ENCODE results near the gene RACK1. TPM values are rescaled to one million over a fixed set of nuclear protein-coding genes. Genes with fewer than 3 reads are reported as not detected.
A peak's percentile ranks its signal among the peaks of the same experiment; 100 is the strongest.

The RACK1 gene
- polyA plus RNA-seq, 1 donor: 3,562 TPM

- DNase-seq: no peak
Measured at GRCh38 chr5:181194489-181195248, 49.0 kb downstream of the RACK1 start.

GRCh38 chr5:181193656-181194055, 50.0 kb downstream of the RACK1 start:
- no peak for DNase-seq

GRCh38 chr5:181192337-181193046, 51.2 kb downstream of the RACK1 start:
- no peak for DNase-seq

DNA sequence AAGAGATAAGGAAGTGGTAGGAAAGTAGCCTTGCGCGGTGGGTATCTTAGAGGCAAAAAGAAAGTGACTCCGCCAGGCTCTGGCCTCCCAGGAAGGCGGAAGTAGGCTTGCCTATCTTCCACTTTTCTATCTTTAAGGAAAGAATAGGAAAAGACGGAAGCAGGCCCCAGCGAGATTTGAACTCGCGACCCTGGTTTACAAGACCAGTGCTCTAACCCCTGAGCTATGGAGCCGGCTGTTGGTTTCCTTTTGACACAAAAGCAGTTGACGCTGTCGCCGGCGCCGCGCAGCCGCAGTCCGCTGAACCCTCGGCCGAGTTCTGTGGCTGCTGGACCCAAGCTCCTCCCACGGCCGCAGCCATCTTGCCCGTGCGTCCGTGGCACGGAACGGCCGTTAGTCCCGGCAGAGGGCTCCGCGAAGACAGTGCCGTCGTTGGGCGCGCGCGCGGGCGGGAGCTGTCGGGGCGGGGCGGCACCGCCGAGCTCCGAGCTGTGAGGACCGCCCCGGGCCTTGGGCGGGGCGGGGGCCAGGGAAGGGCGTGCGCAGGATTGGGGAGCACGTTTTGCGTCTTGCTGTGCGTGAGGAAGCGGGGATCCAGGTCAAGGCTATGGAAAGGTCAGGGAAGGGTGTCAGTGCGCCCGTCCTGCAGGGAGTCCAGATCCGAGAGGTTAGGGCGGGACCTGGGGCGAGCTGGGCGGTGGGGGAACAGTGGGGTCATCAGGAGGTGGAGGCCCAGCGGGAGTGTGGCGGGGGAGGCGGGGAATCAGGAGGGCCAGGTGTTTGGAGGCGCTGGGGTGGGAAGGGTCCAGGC, 52.0 kb downstream of the RACK1 start:
- DNase-seq: peak; percentile 97

- peak; percentile 60 for DNase-seq
Measured at GRCh38 chr5:181190711-181191525, 52.8 kb downstream of the RACK1 start.

DNA sequence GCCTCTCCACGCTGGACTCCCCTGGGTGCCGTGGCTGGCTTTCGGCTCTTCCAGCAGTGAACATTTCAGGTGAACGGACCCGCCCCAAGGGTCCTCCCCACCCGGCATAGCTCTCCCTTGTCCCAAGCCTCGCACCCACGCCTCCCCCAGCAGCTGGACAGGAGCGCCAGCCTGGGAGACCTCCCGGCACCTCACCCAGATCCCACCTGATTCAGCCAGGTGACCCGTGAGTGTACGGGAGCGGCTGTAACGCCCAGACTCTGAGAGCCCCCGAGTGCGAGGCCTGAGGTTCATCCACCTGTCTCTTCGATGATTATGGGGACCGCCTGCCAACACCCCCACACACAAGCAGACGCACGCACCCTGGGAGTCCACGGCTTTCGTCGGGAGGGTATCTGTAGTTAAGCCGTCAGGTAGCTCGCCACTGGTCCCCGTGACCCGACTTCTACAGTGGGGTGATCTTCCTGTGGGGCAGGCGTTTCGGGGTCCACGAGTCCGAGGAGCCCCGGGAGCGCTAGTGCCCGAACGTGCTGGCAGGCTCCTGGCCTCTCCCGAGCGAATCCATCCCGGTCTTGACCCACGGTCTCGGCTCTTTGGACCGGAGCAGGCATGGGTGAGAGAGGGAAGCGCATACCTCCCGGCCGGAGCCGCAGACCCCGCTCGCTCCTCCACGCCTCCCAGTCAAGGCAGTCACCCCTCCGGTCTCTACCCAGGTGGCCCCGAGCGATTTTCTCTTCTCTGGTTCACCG, 53.6 kb downstream of the RACK1 start:
- DNase-seq: no peak

- no peak for DNase-seq
Measured at GRCh38 chr5:181189363-181189961, 54.2 kb downstream of the RACK1 start.

GRCh38 chr5:181188700-181189362, 54.9 kb downstream of the RACK1 start:
- DNase-seq: peak; percentile 87

- peak; percentile 73 for DNase-seq
Measured at GRCh38 chr5:181187500-181188213, 56.0 kb downstream of the RACK1 start.

GRCh38 chr5:181186986-181187499, 56.7 kb downstream of the RACK1 start:
- DNase-seq: no peak

Other genes with a start within 250 kb of the RACK1 start
- gene BTNL9, start 203.6 kb downstream of the RACK1 start, polyA plus RNA-seq (ENCODE audit: insufficient read length): 29.1 TPM
- not detected for gene OR2V1, start 112.7 kb downstream of the RACK1 start, polyA plus RNA-seq (ENCODE audit: insufficient read length)
- not detected for gene OR2V2, start 96.3 kb downstream of the RACK1 start, polyA plus RNA-seq (ENCODE audit: insufficient read length)
- 20.4 TPM for gene TRIM7, start 38.7 kb downstream of the RACK1 start, polyA plus RNA-seq (ENCODE audit: insufficient read length)
- 18.7 TPM for gene TRIM41, start 20.6 kb downstream of the RACK1 start, polyA plus RNA-seq (ENCODE audit: insufficient read length)
- 17.9 TPM for gene TRIM52, start 17.2 kb upstream of the RACK1 start, polyA plus RNA-seq (ENCODE audit: insufficient read length)
- not detected for gene OR4F3, start 123.4 kb upstream of the RACK1 start, polyA plus RNA-seq (ENCODE audit: insufficient read length)

All from hindlimb muscle (tissue), 1 donor.